GM10248 (cell line): ENCODE results near the gene DRAM1.
"Not testable (repeated sequence)": the region's sequence is repeated elsewhere in the genome, so short reads cannot be mapped to it uniquely, and the experiment has no call there.

ENCODE experiments used
- CTCF ChIA-PET: fragments of 300-600 bp; sonication (Branson Sonifier 250); formaldehyde crosslinking; extraction: SDS; loops from one replicate; lab custom pipeline; 2021; ENCODE audit warnings: antibody characterized with exemption; lab: Yijun Ruan, JAX
- POLR2A ChIA-PET: fragments of 350-650 bp; sonication (Branson Sonifier 250); formaldehyde crosslinking; extraction: SDS; loops from one replicate; lab custom pipeline; 2020; ENCODE audit warnings: antibody characterized with exemption; lab: Yijun Ruan, JAX
- DNase-seq: peaks from one replicate; pipeline ENCODE4 v3.0.0; 2012; ENCODE audit errors: extremely low spot score
- CTCF ChIP-seq: IDR thresholded peaks from 2 replicates; pipeline ENCODE4 v1.5.1; 2012; ENCODE audit warnings: mild to moderate bottlenecking, low read depth; ENCODE audit errors: extremely low read depth, missing control alignments, control extremely low read depth

Gene DRAM1

DNA sequence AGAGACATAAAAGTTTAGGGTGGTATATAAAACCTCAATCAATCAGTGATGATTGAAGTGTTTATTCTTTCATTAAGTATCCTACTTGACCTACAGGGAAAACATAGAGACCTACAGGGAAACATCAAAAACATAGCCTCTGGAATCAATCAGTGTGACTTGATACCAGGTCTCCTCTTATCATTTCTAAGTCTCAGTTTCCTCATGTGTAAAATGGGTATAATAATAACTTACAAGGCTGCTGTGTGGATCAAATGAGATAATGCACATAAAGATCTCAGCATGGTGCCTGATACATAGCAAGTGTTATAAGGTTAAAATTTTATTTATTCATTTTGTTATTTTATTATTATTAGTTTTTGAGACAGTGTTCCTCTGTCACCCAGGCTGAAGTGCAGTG, 24.4 kb upstream of the DRAM1 start:
- CTCF ChIA-PET: interaction anchor here (10.6 to 15.8 kb wide), 2 partner anchors 12 to 29 kb away, joined by 103 to 262 read pairs; partner anchors contain the start of gene GNPTAB
- no peak for DNase-seq
- no peak for TF ChIP-seq CTCF
- POLR2A ChIA-PET: interaction anchor here (0.6 kb wide), 1 partner anchor 52 kb away, joined by 4 read pairs; no protein-coding TSS in a partner anchor

- peak; percentile 50 for DNase-seq
- ChIA-PET CTCF (interaction anchor here (1.0 to 10.6 kb wide), 6 partner anchors 9 to 81 kb away, joined by 3 to 103 read pairs (median 6); partner anchors contain the start of gene GNPTAB), POLR2A (interaction anchor here (0.8 kb wide), 1 partner anchor 24 kb away, joined by 3 read pairs; the partner anchor contains the start of gene GNPTAB)
- no peak for TF ChIP-seq CTCF
Observed at GRCh38 chr12:101854747-101855146, 22.6 kb upstream of the DRAM1 start.

GRCh38 chr12:101855364-101855884, 22.0 kb upstream of the DRAM1 start:
- POLR2A ChIA-PET: interaction anchor here (0.8 kb wide), 1 partner anchor 25 kb away, joined by 3 read pairs; the partner anchor contains the start of gene GNPTAB

DNA sequence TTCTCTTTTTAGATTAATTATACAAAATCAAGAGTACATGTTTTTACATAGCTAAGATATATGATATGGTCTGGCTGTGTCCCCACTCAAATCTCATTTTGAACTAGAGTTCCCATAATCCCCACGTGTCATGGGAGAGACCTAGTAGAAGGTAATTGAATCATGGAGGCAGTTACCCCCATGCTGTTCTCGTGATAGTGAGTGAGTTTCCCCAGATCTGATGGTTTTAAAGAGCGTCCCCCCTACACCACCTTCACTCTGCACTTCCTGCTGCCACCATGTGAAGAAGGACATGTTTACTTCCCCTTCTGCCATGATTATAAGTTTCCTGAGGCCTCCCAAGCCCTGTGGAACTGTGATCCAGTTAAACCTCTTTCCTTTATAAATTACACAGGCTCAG, 21.4 kb upstream of the DRAM1 start:
- TF ChIP-seq CTCF: no peak
- DNase-seq: no peak
- ChIA-PET POLR2A (interaction anchor here (1.3 kb wide), 1 partner anchor 50 kb away, joined by 3 read pairs; no protein-coding TSS in a partner anchor), CTCF (interaction anchor here (0.9 to 10.6 kb wide), 11 partner anchors 8 to 110 kb away, joined by 3 to 103 read pairs (median 4); partner anchors contain the start of gene GNPTAB)

More at GRCh38 chr12:101855364-101855884, 22.0 kb upstream of the DRAM1 start:
- DNase-seq: no peak
- CTCF ChIA-PET: interaction anchor here (0.9 to 10.6 kb wide), 9 partner anchors 9 to 109 kb away, joined by 3 to 103 read pairs (median 6); partner anchors contain the start of gene GNPTAB
- no peak for TF ChIP-seq CTCF

DNA sequence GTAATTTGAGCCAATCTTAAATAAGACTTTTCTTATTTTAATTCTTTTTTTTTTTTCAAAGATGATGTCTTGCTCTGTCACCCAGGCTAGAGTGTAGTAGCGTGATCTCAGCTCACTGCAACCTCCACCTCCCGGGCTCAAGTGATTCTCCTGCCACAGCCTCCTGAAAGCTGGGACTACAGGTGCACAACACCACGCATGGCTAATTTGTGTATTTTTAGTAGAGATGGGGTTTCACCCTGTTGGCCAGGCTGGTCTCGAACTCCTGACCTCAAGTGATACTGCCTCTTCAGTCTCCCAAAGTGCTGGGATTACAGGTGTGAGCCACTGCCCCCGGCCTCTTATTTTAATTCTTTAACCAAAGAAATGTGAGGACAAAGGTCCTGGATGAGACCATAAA, 20.8 kb upstream of the DRAM1 start:
- DNase-seq: not testable (repeated sequence)
- ChIA-PET CTCF (interaction anchor here (1.0 to 10.6 kb wide), 6 partner anchors 9 to 83 kb away, joined by 3 to 103 read pairs (median 4); partner anchors contain the start of gene GNPTAB), POLR2A (interaction anchor here (0.5 to 1.3 kb wide), 2 partner anchors 18 to 50 kb away, joined by 3 to 5 read pairs; no protein-coding TSS in a partner anchor)

DNA sequence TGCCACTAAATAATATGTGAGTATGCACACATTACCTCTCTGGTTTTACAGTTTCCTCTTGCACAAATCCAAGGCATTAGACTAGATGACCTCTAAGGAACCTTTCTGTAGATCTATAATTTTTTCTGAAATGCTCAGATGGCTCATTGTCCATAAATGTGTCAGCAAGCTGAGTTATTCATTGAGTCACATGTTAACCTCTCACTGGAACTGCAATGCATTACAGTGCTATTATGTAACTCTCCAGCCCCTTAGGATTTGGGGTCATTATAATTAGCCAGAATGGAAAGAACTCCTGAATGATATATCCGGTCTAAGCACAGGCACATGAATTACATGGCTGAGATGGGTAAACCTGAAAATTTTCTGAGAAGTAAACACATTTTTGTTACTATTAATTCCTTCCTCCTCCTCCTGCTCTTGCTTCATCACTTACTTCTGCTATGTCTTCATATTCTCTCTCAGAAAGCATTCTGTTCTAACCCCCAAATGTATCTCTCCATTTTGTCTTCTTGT, 20.3 kb upstream of the DRAM1 start:
- DNase-seq: peak; percentile 20
- POLR2A ChIA-PET: interaction anchor here (0.5 to 1.3 kb wide), 2 partner anchors 18 to 49 kb away, joined by 3 to 5 read pairs; no protein-coding TSS in a partner anchor
- CTCF ChIA-PET: interaction anchor here (1.2 to 10.6 kb wide), 4 partner anchors 15 to 26 kb away, joined by 3 to 103 read pairs (median 13); partner anchors contain the start of gene GNPTAB
- no peak for TF ChIP-seq CTCF
